Measurements from ENCODE around the gene BCAS3. TPM values are rescaled to one million over a fixed set of nuclear protein-coding genes. Genes with fewer than 3 reads are reported as not detected.

Gene BCAS3
- total RNA-seq, 1 donor from 2014 or later = 9.5 TPM

DNA sequence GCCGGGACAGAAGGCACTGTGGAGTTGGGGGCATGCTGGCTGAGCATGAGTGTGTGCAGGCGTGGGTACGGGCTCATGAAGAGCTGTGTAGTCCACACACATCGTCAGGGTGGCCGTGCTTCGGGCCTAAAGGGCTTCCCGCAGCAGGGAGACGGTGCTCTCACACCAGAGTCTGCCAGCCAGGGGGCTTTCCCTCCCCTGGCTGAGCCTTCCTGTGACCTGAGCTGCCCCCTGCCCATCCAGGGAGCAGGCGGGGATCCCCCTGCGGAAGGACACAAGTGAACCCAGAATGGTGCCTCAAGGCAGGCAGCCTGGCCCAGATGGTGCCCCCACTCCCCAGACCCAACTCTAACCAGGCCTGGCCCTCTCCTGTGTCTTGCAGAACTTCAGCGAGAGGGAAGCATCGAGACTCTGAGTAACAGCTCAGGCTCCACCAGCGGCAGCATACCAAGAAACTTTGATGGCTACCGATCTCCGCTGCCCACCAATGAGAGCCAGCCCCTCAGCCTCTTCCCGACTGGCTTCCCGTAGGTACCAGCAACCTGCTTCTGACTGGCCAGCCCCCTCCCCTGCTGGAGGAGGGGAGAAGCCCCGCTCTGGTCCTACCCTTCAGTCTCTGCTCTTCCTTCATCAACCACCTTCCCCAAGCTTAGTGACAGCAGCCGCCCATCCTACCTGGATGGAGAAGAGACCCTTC lies 714.1 kb downstream of the BCAS3 start:
- no peaks in the 10 kb centered on the region for H3K36me3 Mint-ChIP-seq (ENCODE audit: low read depth)
- intact Hi-C loops (cut with micrococcal nuclease) = loop anchor here (2.0 to 5.0 kb wide), 2 partner anchors 389 to 419 kb away; no protein-coding TSS in a partner anchor
- H3K27me3 Mint-ChIP-seq = peaks cover 23% of the 10 kb centered on the region

DNA sequence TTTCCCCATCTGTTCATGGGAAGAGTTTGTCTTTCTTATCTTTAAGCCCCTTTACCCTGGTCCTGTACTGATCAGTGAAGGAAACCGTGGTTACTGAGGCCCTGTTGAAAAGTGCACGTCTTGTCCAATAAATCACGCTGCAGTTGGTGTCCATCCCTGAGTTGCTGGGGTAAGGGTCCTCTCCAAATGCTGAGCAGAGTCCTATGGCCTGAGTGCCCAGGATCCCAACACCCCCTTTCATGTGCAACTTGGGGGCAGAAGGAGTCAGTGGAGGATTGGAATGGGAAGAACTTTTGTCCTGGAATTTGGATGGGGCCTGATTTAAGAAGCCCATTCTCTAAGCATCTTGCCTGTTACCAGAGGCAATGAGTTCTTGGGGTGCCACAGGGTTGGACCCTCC lies 715.0 kb downstream of the BCAS3 start:
- intact Hi-C loops (cut with micrococcal nuclease) = loop anchor here (2.0 to 5.0 kb wide), 2 partner anchors 390 to 420 kb away; no protein-coding TSS in a partner anchor
- no peaks in the 10 kb centered on the region for H3K9me3 Mint-ChIP-seq
- no peaks in the 10 kb centered on the region for H3K4me1 Mint-ChIP-seq
- no peak overlapping the region for H3K27ac Mint-ChIP-seq
- DNase-seq = no peak
- H3K27me3 Mint-ChIP-seq = peaks cover 25% of the 10 kb centered on the region
- no peaks in the 10 kb centered on the region for H3K36me3 Mint-ChIP-seq (ENCODE audit: low read depth)
- H3K4me3 Mint-ChIP-seq = no peak overlapping the region

More for the DNA sequence above, 714.1 kb downstream of the BCAS3 start:
- no peaks in the 10 kb centered on the region for H3K9me3 Mint-ChIP-seq
- no peak overlapping the region for H3K27ac Mint-ChIP-seq
- no peaks in the 10 kb centered on the region for H3K4me1 Mint-ChIP-seq
- DNase-seq = no peak
- H3K4me3 Mint-ChIP-seq = no peak overlapping the region

DNA sequence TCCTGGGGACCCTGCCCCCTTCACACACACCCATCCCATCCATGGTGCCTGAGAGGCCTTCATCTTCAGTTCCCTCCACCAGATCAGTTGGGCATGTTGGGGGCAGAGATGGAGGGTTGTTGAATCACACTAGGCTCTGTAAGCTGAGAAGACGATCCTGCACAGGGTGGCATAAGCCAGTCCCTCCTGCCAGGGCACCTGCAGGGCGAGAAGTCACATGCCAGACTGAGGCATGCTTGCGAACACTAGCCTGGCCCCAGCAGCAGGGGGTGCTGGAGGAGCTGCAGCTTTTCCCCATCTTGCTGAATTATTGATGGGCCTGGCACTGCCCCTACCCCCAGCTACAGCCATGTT lies 715.9 kb downstream of the BCAS3 start:
- Mint-ChIP-seq H3K27ac (no peak overlapping the region), H3K27me3 (peaks cover 34% of the 10 kb centered on the region), H3K4me3 (no peak overlapping the region), H3K36me3 (ENCODE audit: low read depth) (peaks cover 2% of the 10 kb centered on the region), H3K9me3 (no peaks in the 10 kb centered on the region), H3K4me1 (peaks cover 6% of the 10 kb centered on the region)
- no peak for DNase-seq
- intact Hi-C loops (cut with micrococcal nuclease) = loop anchor here (2.0 to 5.0 kb wide), 2 partner anchors 391 to 421 kb away; no protein-coding TSS in a partner anchor

DNA sequence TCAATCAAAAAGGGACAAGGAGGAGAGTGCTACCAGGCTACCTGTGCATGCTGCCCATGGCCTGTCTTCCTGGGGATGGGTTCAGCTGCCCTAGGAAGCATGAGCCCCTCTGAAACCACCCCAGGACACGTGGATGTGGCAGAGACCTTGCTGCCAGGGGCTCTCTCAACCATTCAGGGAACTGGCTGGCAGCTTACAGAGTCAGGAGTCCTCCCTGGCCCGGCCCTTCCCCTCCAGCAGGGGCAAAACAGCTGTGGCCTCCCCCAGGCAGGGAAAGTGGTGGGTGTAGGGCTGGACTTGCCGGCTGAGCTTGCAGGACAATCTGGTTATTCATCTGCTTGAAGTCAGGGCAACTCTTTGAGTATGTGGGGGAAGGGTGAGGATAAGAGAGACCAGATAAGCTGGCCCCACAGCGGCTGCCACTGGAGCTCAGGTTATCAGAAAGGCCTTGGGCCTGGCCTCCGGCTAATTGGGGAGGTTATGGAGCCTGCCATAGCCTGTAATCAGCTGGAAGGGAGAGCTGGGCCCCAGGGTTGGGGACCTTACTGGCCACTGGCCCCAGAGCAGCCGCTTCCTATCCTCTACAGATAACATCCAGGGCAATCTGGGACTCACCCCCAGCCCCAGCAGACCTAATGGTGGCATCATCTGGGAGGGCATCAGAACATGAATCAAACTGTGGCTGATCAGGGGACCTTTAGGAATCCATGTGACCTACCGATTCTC lies 716.4 kb downstream of the BCAS3 start:
- H3K9me3 Mint-ChIP-seq = no peaks in the 10 kb centered on the region
- H3K4me1 Mint-ChIP-seq = peaks cover 8% of the 10 kb centered on the region
- intact Hi-C loops (cut with micrococcal nuclease) = loop anchor here (2.0 to 5.0 kb wide), 2 partner anchors 391 to 422 kb away; no protein-coding TSS in a partner anchor
- H3K4me3 Mint-ChIP-seq = no peak overlapping the region
- H3K27ac Mint-ChIP-seq = no peak overlapping the region
- H3K36me3 Mint-ChIP-seq (ENCODE audit: low read depth) = peaks cover 3% of the 10 kb centered on the region
- DNase-seq = no peak
- H3K27me3 Mint-ChIP-seq = peaks cover 36% of the 10 kb centered on the region

DNA sequence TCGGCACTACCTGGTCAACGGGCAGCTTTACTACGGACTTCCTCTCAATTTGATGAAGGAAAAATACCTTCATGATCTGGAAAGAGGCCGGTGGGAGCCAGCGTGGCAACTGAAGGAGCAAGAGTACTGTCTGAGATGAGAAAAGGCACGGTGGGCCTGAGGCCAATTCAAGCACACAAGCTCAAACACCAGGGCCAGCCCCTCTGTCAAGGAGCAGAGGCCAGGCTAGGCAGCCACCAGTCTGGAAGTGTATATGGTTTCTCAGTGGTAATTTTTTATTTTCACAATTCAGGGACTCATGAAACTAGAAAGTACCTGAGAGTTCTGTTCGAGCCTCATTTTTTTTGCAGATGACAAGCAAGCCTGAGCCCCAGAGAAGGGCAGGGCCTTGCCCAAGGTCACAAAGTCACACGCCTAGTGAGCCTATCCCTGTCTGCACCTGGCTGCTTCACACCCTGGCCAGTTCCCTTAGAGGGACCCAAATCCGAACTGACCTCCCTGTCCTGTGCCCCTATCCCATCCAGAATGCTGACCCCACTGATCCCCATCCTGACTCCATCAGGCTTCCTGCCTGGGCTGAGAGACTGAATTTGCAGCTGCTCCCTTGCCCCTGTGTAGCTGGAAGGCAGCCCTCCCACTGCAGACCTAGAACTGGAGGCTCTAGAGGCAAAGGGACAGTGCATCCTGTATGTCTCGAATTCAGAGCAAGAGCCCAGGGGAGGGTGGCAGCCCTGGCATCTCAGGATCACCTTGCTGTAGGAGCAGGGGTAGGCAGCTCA lies 717.2 kb downstream of the BCAS3 start:
- Mint-ChIP-seq H3K27ac (no peak overlapping the region), H3K4me1 (peaks cover 8% of the 10 kb centered on the region), H3K9me3 (no peaks in the 10 kb centered on the region), H3K4me3 (no peak overlapping the region), H3K27me3 (peaks cover 38% of the 10 kb centered on the region), H3K36me3 (ENCODE audit: low read depth) (peaks cover 3% of the 10 kb centered on the region)
- DNase-seq = no peak
- intact Hi-C loops (cut with micrococcal nuclease) = loop anchor here (5.0 kb wide), 1 partner anchor 423 kb away; no protein-coding TSS in a partner anchor

DNA sequence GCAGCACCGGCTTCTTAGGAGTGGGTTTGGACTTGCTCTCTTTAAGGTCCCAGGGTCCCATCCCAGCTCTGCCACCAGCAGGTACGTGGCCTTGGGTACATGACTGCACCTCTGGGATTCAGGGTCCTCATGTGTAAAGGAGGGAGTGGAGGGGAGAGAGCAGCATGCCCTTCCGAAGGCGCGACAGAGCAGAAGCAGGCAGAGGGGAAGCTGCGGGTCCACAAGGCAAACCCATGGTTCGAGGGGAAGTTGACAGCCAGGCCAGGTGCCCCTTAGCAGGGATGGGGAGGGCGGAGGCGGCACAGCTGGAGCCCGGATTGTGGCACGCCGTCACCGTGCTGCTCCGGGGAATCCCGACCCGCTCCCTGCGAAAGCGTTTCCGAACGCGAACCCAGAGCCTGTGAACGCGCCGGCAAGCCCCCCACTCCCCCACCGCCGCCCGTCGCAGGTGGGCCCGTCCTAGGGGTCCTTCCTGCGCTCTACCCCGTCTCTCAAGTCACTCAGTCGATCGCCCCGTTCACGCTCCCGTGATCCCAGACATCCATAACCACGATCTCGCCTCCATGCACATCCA lies 717.8 kb downstream of the BCAS3 start:
- H3K9me3 Mint-ChIP-seq = no peaks in the 10 kb centered on the region
- H3K36me3 Mint-ChIP-seq (ENCODE audit: low read depth) = peaks cover 3% of the 10 kb centered on the region
- DNase-seq = no peak
- H3K27ac Mint-ChIP-seq = no peak overlapping the region
- H3K4me1 Mint-ChIP-seq = peaks cover 8% of the 10 kb centered on the region
- intact Hi-C loops (cut with micrococcal nuclease) = no loop called here
- no peak overlapping the region for H3K4me3 Mint-ChIP-seq
- H3K27me3 Mint-ChIP-seq = peaks cover 38% of the 10 kb centered on the region

DNA sequence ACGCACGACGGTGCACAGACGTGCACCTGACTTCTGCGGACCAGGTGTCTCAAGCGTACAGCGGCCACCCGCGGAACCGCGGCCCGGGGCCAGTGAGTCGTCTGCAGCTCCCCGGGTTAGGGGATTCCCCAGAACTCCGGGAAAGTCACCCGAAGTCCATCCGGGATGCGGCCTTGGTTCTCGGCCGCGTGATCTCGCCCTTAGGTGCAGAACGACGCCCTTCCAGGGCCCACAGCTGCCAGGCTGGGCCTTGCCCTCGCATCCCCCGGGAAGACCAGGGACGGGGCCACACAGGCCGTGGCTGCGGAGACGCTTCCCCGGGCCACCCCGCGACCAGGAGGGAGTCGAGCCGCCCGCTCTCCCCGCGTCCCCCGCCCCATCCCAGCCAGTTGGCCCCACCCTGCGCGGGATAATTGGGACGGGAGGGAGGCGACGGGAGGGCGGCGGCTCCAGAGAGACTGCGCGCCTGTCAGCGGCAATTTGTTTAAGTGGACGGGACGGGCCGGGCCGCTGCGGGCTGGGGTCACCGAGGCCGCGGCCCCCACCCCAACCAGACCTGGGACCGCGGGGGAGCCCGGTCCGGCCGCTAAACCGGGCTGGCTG lies 718.4 kb downstream of the BCAS3 start:
- Mint-ChIP-seq H3K27me3 (peaks cover 42% of the 10 kb centered on the region), H3K4me3 (no peak overlapping the region), H3K4me1 (peaks cover 8% of the 10 kb centered on the region), H3K27ac (no peak overlapping the region), H3K9me3 (no peaks in the 10 kb centered on the region), H3K36me3 (ENCODE audit: low read depth) (peaks cover 3% of the 10 kb centered on the region)
- intact Hi-C loops (cut with micrococcal nuclease) = no loop called here
- DNase-seq = no peak

DNA sequence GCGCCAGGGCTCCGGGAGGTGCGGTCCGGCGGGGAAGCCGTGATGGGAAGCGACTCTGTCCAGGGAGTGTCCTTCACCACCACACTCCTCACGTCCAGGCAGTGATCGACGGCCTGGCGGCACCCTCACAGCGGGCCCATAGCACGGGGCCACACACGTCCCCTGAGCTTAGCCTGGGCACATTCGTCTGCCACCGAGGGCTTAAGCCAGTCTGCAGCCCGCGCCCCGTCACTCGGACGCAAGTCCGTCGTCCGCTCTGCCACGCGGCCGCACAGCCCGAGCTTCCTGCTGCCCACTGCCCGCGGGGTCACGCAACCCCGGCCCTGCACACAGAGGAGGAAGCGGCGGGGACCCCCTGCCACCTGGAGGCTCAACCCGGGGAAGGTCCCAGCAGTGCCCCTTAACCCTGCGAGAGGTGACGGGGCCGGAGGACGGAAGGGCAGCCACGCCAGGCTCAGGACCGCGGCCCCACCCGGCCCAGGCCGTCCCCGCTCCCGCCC lies 719.0 kb downstream of the BCAS3 start:
- intact Hi-C loops (cut with micrococcal nuclease) = no loop called here
- Mint-ChIP-seq H3K4me3 (no peak overlapping the region), H3K9me3 (no peaks in the 10 kb centered on the region), H3K27me3 (peaks cover 47% of the 10 kb centered on the region), H3K36me3 (ENCODE audit: low read depth) (peaks cover 3% of the 10 kb centered on the region), H3K4me1 (peaks cover 8% of the 10 kb centered on the region), H3K27ac (no peak overlapping the region)
- DNase-seq = no peak

DNA sequence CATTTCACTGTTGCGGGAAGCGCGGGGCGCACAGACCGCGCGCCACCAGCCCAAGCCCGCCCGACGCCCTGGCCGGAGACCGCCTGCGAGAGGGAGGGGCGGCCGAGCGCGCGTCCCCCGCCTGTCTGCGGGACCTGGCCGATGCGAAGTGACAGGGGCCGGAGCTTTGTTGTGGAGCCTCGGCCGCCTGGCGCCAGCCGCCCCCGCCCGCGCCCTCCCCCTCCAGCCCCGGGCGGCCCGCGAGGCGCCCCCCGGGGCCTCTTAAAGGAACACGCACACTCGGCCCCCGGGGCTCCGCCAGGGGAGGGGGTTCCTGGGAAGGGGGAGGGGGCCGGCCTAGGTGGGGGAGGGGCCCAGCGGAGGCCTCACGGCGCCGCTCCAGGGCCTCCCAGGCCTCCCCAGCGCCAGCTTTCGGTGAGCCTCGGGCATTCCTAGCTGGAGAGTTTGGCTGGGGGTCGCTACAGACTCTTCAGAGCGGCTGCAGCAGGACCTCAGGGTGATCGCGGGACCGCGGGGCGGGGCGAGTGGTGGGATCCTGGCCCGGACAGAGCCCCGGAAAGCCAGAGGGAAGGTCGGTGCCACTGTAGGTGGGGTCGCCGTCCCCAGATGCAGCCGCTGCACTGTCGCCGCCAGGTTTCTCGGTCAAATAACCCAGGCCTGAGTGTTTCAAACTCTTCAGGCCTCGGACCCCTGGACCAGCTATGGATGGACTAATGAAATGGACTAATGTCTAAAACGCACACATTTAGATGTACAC lies 719.6 kb downstream of the BCAS3 start:
- Mint-ChIP-seq H3K27me3 (peaks cover 52% of the 10 kb centered on the region), H3K27ac (no peak overlapping the region), H3K4me3 (no peak overlapping the region), H3K4me1 (peaks cover 8% of the 10 kb centered on the region), H3K9me3 (no peaks in the 10 kb centered on the region), H3K36me3 (ENCODE audit: low read depth) (peaks cover 3% of the 10 kb centered on the region)
- intact Hi-C loops (cut with micrococcal nuclease) = no loop called here
- DNase-seq = no peak

DNA sequence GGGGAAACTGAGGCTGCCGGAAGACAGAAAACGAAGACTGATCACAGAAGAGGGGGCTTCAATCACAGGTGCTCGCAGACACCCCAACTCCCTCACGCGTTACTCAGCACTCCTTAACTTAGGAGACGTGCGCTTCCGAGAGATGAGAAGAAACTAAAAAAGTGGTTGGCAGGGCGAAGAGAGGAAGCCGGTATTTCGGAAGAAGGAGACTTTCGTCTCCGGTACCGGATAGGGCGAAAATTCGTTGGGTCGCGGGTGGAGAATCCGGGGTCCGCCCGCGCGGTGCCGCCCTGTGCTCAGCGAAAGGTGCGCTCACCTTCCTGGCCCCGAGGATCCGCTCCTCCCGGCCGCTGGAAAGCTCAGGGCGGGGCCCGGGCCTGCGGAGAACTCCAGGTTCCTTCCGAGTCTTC lies 721.1 kb downstream of the BCAS3 start:
- intact Hi-C loops (cut with micrococcal nuclease) = loop anchor here (1.0 kb wide), 1 partner anchor 55 kb away; no protein-coding TSS in a partner anchor
- Mint-ChIP-seq H3K4me3 (peak overlapping the region; percentile 36), H3K4me1 (peaks cover 17% of the 10 kb centered on the region), H3K27ac (peak overlapping the region; percentile 80), H3K27me3 (peaks cover 65% of the 10 kb centered on the region), H3K9me3 (no peaks in the 10 kb centered on the region), H3K36me3 (ENCODE audit: low read depth) (peaks cover 5% of the 10 kb centered on the region)
- no peak for DNase-seq

DNA sequence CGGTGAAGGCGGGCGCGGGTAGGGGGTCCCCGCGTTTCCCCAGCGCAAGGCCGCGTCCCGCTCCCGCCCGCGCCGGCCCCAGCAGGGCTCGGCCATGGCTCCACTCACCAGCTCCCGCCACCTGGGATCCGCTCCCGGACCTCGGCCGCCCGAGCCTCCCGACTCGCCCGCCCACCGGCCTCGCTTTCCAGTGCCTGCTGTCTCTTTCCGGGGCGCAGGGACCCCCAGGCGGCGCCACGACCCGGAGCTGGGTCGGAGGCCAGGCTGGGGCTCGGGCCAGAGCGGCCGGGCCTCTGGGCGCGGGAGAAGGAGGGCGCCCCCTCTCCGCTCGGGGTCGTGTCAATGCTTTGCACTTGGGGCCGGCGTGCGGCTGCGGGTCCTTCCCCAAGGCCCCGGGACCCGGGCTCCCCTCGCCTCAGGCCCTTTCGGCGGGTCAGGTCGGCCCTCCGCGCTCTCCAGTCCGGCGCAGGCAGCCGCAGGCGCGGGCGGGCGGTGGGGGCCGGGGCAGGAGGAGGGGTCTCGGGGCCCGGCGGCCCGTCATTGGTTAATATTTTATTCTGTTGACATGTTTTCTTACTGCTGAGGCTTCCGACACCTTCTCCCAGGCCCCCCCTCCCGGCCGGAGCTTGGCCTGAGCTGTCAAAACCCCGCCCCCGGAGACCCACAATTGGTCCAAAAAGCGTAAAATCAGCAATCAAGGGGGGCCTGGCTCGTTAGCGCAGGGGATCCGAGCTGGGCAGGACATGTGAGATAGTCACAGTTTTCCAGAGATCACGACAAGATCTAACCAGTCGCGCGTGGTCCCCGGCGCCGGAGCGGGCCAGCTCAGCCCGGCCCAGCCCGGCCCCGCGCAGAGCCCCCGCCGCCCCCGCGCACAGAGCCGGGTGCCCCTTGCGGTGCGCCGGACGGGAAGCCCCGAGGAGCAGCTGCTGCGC lies 721.7 kb downstream of the BCAS3 start, which contains the start of gene TBX2:
TBX2 (plus strand) TSS at position 713 of the 935 bp plus-strand sequence. CDS start 334 bp downstream, outside the sequence.
- no peaks in the 10 kb centered on the region for H3K9me3 Mint-ChIP-seq
- H3K4me3 Mint-ChIP-seq = peak within 1 kb of the TSS; percentile 36
- peak within 1 kb of the TSS; percentile 80 for H3K27ac Mint-ChIP-seq
- intact Hi-C loops (cut with micrococcal nuclease) = no loop called here
- peaks cover 5% of the 10 kb centered on the region for H3K36me3 Mint-ChIP-seq (ENCODE audit: low read depth)
- peaks cover 66% of the 10 kb centered on the region for H3K27me3 Mint-ChIP-seq
- peaks cover 17% of the 10 kb centered on the region for H3K4me1 Mint-ChIP-seq
- no peak for DNase-seq
